ENCODE data around the gene RAMP1.

RAMP1 gene

DNA sequence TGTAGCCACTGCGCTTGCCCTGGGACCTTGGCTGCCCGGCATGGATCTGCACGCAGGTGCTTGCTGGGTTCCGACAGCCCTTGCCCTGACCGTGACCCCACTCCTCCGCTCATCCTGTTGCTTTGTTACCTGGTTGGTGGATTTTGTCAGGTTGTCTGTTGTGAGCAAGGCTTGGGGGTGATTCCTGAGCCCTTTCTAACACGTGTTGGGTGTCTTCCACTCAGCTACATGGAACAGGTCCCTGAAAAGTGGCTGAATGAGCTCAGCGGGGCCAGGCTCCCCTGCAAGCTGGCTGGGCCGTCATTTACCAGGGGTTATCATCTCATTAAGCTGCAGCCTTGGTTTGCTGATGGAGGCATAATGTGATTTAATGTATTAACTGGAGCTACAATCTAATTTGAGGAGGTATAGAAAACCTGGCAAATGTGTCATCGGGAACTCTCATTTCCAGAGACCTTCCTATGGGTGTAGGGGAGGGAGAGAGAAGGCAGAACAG, 24.6 kb downstream of the RAMP1 start:
- Histone ChIP-seq H3K4me3 (no peak overlapping the region), H3K4me1 (peaks cover 0 to 49% (median 40%) of the 10 kb centered on the region in 4 donors), H3K27ac (peak overlapping the region; percentile 94 to 99), H3K27me3 (no peaks in the 10 kb centered on the region), H3K9me3 (no peaks in the 10 kb centered on the region), H3K36me3 (peaks cover 5 to 19% (median 11%) of the 10 kb centered on the region in 3 donors)
- peak in 1 of 2 donors; percentile 60 for DNase-seq
- intact Hi-C loops (cut with DNase I; ENCODE audit: low total_unique reads), result no loop called here
- TF ChIP-seq, protein P1, sequence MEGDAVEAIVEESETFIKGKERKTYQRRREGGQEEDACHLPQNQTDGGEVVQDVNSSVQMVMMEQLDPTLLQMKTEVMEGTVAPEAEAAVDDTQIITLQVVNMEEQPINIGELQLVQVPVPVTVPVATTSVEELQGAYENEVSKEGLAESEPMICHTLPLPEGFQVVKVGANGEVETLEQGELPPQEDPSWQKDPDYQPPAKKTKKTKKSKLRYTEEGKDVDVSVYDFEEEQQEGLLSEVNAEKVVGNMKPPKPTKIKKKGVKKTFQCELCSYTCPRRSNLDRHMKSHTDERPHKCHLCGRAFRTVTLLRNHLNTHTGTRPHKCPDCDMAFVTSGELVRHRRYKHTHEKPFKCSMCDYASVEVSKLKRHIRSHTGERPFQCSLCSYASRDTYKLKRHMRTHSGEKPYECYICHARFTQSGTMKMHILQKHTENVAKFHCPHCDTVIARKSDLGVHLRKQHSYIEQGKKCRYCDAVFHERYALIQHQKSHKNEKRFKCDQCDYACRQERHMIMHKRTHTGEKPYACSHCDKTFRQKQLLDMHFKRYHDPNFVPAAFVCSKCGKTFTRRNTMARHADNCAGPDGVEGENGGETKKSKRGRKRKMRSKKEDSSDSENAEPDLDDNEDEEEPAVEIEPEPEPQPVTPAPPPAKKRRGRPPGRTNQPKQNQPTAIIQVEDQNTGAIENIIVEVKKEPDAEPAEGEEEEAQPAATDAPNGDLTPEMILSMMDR (IDR thresholded peaks at IDR 0.05), result no peak

DNA sequence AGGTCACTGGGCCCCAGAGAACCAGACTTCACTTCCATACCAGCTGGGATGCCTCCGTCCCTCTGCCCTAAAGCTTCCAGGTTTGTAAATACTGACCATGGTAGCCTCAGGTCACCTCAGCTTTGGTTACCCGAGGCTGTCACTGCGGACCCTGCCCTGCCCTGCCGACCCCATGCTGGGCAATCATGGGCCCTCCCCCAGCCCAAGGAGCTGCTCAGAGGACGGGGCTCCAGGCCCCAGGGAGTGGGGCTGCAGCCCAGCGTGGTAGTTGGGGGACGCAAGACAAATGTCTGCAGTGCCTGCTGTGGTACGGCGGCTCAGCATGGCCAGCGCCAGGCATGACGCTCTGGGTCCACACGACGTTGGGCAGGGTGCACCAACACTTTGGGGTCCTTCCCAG, 25.3 kb downstream of the RAMP1 start:
- intact Hi-C loops (cut with DNase I; ENCODE audit: low total_unique reads), result no loop called here
- Histone ChIP-seq H3K4me1 (peaks cover 0 to 54% (median 39%) of the 10 kb centered on the region in 4 donors), H3K27ac (peak overlapping the region; percentile 94 to 99), H3K36me3 (peaks cover 5 to 19% (median 11%) of the 10 kb centered on the region in 3 donors), H3K4me3 (no peak overlapping the region), H3K9me3 (no peaks in the 10 kb centered on the region), H3K27me3 (no peaks in the 10 kb centered on the region)
- peak in 1 of 2 donors; percentile 62 for DNase-seq
- TF ChIP-seq, protein P1 (IDR thresholded peaks at IDR 0.05), result no peak

DNA sequence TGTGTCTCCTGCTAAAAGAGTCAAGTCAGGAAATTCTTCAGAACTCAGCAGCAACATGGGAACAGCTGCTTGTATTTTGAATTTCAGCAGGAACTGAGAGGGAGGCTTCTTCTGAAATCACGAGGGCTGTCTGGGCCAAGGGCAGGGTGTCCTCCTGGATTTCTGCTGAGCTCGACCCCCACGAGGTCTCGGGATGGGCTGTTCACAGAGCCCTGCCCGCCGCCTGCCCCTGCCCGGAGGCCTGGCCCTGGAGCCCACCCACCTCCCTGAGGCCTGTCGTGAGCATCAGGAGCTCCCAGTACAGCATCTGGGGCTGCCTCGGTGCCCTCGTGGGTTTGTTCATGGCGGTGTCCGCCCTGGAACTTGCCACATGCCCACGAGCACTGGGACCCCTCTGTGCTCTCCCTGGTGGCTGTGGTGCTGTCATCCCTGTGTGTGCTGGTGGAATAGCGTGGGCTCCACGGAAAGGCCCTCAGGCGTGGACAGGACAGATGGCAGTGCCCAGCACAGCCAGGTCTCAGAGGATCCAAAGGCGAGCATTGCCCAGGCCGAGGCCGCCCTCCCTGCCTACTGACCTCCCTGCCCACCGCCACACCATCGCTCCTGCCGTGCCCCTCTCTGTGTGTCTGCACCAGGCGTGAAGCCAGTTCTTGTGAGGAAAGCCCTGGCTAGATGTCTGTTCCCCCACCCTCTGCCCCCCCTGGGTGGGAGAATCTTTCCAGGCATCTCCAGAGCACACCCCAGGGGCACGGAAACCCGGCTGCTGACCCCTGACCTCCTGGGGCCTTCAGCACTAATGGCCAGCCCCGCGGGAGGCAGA, 25.9 kb downstream of the RAMP1 start:
- no peak overlapping the region for H3K4me3 ChIP-seq

DNA sequence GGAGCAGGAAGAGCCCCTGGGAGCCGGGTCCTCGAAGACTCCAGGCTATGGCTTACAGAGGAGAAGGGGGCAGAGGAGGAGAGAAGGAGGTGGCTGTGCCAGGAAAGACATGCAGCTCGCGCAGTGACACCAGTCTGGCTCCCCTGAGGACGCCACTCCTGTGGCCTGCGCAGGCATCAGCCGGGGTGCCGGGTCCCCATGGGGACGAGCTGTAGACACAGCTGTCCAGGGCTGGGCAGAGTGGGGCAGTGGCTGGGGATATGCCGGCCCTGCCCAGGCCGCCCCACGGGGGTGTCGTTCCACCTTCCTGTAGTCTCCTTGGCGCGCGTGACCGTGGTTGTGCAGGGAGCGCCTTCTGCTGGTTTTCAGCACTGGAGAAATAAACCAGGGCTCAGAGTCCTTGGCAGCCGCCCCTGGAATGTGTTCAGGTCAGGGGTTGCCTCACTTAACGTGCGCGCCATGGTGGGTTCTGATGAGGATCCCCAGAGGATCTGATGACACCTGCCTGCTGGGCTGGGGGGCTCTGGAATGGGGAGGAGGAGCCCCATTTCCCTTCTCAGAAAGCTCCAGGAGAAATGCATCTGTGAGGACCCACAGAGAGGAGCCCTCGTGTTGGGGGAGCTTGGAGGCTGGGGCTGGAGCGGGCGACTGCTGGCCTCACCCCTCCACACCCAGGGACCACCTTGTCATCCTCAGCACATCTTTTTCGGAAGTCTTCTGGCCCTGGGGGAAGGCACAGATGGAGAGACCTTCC, 26.7 kb downstream of the RAMP1 start:
- peaks cover 0 to 67% (median 39%) of the 10 kb centered on the region in 4 donors for H3K4me1 ChIP-seq
- TF ChIP-seq, protein P1 (IDR thresholded peaks at IDR 0.05), result peak in 1 of 2 experiments; percentile 18
- peaks cover 3 to 17% (median 4%) of the 10 kb centered on the region in 3 donors for H3K36me3 ChIP-seq
- DNase-seq, result peak; percentile 60 to 91
- peak overlapping the region; percentile 94 to 99 for H3K27ac ChIP-seq
- H3K27me3 ChIP-seq, result no peaks in the 10 kb centered on the region
- intact Hi-C loops (cut with DNase I; ENCODE audit: low total_unique reads), result no loop called here
- H3K9me3 ChIP-seq, result no peaks in the 10 kb centered on the region
- H3K4me3 ChIP-seq, result peak overlapping the region in 1 of 2 donors; percentile 0

More for the DNA sequence above, 25.9 kb downstream of the RAMP1 start:
- TF ChIP-seq, protein P1 (IDR thresholded peaks at IDR 0.05), result no peak
- H3K27me3 ChIP-seq, result no peaks in the 10 kb centered on the region
- no peaks in the 10 kb centered on the region for H3K9me3 ChIP-seq
- intact Hi-C loops (cut with DNase I; ENCODE audit: low total_unique reads), result no loop called here
- peaks cover 0 to 60% (median 39%) of the 10 kb centered on the region in 4 donors for H3K4me1 ChIP-seq
- peaks cover 5 to 19% (median 11%) of the 10 kb centered on the region in 3 donors for H3K36me3 ChIP-seq
- H3K27ac ChIP-seq, result peak overlapping the region; percentile 94 to 99
- DNase-seq, result peak in 1 of 2 donors; percentile 69

DNA sequence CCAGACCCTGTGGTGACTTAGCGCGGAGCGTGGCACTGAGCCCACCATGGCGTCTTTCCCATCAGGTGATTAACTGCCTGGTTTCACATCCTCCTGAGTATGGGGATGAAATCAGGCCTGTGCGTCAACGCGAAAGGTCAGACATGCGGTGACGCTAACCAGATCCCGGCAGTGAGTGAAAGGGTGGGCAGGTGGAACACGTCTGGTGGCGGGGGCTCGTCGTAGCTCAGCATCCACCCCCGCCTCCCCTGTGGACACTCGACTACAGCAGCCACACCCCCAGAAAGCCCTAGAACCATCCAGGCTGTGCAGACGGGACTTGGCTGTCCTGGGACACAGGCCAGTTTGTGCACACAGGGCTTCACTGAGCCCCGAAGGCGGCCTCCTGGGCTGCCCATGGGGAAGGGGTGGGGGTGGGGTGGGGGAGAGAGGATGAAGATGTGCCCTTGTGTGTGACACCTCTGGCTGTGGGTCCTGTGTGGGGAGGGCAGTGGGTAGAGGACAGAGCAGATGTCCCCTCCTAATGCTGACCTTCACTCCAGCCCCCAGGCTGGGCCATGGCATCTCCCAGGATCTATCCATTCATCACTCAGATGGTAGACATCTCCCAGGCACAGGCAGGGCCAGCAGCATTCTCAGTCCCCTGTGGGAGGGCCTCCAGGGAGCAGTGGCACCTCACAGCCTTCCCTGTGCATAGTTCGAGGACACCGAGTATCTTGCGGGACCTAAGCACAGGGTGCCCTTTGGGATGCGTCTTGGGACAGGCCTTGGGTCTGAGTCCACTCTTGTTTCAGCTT, 27.5 kb downstream of the RAMP1 start:
- H3K27me3 ChIP-seq, result no peaks in the 10 kb centered on the region
- no peak overlapping the region for H3K4me3 ChIP-seq

More for the DNA sequence above, 27.5 kb downstream of the RAMP1 start:
- Histone ChIP-seq H3K36me3 (peaks cover 0 to 13% (median 0%) of the 10 kb centered on the region in 3 donors), H3K4me1 (peaks cover 0 to 73% (median 39%) of the 10 kb centered on the region in 4 donors), H3K27ac (peak overlapping the region; percentile 94 to 99), H3K9me3 (no peaks in the 10 kb centered on the region)
- intact Hi-C loops (cut with DNase I; ENCODE audit: low total_unique reads), result no loop called here
- TF ChIP-seq, protein P1 (IDR thresholded peaks at IDR 0.05), result no peak
- peak; percentile 53 to 81 for DNase-seq
